Left forelimb (tissue), 1 donor: ENCODE data around the gene ITGA1.

Experiments used
- DNase-seq: peaks from one replicate; pipeline ENCODE4 v3.0.0-alpha.2; 2018; ENCODE audit warnings: low spot score

ITGA1 gene

DNA sequence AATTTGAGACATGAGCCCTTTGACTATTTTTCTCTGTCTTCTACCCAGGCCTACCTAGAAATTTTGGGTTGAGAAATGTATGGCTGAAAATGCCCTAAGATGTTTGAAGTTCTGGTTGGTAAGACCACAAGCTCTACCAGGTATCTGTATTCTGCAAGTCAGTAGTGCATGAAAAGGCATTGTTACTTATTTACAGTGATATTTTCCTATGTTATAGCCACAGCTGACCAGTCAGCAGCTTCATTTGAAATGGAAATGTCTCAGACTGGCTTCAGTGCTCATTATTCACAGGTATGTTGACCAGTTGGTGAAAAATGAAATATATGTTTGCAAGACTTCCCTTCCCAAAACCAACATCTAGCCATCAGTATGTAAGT is 109.5 kb downstream of the ITGA1 start:
- no peak for DNase-seq

DNA sequence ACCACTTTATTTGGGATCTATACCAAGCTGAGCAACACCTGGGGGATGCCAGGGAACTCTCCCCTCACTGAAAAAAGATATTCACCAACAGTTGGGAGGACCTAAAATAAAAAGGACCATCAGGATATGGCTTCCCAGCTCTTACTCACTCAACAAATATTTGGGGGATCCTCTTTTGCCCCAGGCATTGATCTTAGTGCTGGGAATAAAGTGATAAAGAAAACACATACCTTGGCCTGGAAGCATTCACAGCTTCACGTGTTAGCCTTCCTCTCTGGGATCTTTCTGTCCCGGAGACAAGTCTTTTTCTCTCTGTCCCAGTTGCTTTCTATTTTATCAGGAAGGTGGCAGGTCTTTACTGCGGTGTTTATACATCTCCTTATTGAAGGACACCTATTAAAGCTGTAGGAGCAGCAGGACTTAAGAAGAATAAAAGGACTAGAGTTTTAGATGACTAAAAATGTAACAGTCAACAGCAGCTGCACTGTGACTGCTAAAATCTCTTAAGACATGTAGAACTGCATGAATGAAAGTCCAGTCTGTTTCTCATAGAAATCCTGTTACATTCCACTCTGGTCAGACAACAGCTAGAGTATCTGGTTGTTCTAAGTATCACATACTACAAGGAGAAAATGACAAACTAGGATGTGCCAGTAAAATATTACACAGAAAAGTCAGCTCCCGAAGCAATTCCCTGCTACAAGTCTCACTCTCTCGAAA is 111.4 kb downstream of the ITGA1 start:
- DNase-seq = no peak

DNA sequence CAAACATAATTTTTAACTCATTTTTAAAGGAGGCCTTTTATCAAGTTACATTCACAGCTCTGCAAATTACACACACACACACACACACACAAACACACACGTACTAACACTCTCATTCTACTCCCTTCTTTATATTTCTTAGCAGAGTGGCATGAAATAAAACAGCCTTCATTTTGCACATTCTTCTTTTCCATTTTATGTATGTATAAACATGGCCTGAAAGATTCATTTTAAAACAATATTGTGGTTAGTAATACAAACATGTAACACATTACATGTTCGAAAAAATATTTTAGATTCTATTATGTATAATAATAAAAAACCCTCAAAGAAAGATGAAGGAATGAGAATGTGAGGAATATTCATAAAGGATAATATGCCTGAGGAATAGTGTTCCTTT is 115.4 kb downstream of the ITGA1 start:
- DNase-seq = no peak

DNA sequence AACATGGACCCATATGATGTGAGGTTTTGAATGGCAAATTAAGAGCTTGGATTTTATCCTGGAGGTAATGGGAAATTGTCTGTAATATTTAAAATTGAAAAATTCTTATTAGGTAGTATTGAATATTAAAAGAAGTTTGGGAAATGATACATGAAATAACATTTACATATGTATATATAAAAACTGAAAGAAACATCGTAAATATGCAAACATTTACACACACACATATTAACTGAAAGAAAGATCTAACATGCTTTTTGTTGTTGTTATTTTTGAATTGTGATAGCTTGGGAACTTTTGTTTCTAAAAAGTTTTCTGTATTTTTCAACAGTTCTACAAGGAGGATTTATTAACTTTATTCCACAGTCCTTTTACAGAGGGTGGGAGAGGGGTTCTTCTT is 118.6 kb downstream of the ITGA1 start:
- DNase-seq = no peak

DNA sequence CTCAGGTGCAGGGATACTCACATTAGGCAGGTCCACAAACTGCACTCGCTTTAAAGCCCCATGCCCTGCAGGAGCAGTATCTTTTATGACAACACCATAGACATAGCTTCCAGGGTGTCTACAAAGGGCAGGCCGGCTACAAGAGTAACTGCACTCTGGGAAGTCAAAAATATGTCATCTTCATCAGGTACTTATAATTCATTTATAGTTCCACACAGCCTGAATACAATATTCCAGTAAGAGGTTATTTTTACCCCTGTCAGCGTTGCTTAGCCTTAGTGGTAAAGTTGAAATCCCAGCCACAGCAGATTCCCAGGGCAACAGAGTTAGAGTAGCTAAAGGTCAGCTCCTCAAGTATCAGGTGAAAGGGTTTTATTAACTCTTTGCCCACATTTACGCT is 119.1 kb downstream of the ITGA1 start:
- DNase-seq = no peak

DNA sequence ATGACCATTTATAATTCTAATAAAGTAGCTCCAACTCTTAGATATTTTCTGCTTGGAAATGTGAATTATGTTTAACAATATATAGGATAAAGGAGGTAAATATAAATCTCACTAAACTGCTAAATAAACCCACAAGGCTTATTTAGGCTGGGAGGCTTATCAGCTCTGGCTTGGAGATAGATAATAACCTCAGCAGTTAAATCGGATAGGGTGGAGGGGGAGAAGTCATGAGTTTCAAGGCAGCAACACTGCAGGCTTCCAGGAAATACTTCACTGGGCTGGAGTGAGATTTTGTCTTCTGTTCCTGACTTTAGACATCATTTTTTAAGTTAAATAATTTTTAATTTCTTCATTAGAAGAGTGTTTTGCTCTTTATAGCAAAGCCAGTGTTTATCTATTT is 121.5 kb downstream of the ITGA1 start:
- no peak for DNase-seq

DNA sequence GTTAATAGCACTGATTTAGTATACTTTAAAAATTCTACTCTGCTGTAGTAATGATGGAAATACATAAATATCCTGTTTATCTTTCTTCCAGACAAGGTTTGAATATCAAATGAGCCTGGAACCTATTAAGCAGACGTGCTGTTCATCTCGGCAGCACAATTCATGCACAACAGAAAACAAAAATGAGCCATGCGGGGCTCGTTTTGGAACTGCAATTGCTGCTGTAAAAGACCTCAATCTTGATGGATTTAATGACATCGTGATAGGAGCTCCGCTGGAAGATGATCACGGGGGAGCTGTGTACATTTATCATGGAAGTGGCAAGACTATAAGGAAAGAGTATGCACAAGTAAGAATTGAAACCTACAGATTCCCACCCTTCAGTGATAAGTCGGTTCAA is 122.4 kb downstream of the ITGA1 start:
- no peak for DNase-seq

DNA sequence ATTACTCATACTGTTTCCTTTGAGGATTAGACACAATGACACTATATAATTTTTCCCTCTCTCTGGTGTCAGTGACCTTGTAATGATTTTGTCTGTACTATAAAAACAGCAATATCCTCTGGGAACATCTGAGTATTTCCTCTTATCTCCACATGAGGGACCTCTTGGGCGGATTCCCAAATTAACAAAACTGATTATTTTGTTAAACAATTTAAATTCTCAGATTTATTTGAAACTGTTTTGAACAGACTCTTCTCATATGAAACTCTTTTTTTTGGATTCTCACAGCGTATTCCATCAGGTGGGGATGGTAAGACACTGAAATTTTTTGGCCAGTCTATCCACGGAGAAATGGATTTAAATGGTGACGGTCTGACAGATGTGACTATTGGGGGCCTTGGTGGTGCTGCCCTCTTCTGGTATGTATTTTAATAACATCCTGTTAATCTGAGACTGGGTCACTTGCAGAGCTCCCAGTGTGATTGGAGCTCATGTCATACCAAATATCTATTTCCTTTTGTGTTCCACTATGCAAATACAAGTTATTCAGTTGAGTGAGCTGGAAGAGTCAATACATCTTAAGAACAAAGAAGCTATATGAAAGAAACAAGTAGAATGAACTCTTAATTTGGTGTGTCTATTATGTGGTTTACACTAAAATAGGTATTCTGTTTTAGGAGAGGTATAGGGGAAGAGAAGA is 127.6 kb downstream of the ITGA1 start:
- DNase-seq = no peak

DNA sequence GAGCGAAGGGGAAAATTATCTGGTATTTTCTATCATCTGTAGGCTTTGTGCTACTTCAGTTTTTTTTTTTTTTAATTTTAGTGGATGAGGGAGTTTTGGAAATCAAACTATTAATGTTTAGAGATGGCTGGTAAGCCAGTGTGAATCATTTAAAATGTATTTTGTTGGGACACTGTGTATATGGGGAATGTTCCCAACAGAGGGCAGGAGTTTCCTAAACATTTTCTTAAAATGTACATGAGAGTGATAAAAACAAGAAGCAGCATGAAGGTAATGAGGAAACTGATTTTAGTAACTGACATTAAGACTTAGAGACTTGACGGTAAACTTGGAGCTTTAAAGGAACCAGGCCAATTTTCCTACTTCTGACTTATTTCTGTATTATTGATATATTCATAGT is 133.2 kb downstream of the ITGA1 start:
- DNase-seq = no peak

DNA sequence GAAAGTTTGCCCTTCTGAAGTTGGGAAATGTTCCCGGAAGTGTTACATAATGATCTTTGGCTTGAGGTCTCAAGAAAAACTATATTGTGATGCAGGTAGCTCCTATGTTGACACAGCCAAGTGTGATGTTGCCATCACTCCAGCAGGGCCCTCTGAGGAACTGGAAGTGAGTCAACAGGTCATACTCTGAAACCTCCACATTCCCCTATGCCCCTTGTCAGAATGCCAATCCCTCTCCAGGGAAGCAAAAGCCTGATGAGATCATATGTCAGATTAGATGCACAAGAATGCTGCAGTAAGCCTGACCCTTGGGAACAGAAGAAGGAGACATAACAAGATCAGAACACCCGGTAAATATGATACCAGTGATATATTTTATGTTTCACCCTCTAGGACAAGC is 134.7 kb downstream of the ITGA1 start:
- DNase-seq = no peak

DNA sequence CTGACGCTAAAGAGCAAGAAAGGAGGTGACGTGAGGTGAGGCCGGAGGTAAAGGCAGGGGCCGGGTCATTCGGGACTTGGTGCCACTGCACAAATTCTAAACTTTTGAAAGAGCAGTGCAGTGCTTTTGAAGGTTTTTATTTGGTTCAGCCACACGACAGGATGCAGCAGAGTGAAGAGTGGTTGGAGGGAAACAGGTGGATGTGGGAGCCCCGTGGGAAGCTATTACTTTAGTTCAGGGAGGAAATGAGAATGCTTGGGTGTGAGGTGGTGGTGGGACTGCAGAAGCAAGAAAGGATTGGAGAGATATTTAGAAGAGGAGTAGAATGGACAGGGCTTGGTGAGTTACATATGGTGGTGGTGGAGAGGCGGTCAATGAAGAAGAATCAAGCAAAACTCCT is 136.7 kb downstream of the ITGA1 start:
- DNase-seq = no peak

DNA sequence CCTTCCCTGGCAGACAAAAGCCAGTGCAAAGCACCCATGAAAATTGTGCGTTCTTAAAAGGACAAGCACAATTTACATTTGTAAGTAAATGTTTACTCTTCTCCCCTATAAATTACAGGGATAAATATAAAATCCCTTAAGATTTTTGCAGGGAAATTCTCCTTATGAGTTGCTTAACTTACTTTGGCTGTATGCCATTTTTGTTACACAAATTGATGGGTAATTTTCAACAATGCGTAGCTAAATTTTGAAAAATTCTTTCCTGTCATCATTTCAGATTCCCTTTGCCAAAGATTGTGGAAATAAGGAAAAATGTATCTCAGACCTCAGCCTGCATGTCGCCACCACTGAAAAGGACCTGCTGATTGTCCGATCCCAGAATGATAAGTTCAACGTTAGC is 137.3 kb downstream of the ITGA1 start:
- no peak for DNase-seq

DNA sequence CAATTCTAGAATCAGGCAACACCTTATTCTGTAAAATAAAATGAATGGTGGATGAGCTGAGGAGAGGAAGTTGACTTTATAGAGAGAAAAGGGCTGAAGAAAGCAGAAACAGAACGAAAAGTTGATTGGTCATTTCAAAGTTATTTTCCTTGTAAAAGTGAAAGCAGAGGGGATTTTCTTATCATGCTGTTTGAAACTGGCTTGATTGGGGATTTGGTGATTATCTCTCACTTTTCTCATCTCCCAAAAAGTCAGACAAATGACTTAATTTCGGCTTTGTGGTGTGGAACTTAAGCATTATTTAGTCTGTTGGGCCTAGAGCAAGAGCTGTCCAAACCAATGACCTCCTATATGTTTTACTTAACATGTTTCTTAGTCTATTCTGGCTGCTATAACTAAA is 141.0 kb downstream of the ITGA1 start:
- no peak for DNase-seq

DNA sequence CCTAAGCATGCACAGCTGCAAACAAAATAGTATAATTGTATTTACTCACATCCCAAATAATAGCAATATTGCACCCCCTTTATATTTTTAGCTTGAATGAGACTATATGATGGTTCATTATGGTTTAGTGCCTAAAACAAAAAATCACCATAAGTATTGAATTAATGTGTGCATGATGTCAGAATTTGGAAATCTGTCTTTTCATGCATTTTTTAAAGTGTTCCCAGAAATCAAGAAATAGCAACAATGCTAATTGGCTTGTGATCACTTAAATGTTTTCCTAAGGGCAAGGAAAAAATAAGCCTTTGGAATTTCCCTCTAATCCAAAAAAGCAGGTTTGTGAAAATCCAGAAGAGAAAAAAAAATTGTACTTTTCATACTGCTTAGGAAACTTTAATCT is 150.5 kb downstream of the ITGA1 start:
- no peak for DNase-seq

DNA sequence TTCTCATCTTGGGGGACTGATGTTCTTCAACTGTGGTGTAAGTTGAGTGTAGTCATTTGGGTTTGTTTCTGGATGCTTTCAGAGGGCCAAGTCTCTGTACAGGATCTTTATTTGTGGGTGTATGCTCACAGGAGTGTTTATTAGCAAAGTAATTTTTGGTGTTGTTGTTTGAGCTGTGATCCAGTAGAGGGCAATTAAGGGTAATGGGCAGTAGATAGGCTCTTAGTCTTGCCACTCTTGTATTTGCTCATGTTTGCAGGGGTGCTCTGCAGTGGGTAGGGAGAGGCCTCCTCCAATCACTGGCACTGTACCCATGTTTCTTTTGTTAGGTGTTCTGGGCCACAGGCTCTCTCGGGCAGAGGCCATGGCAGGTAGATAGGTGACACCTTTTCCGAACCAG is 155.6 kb downstream of the ITGA1 start:
- no peak for DNase-seq

DNA sequence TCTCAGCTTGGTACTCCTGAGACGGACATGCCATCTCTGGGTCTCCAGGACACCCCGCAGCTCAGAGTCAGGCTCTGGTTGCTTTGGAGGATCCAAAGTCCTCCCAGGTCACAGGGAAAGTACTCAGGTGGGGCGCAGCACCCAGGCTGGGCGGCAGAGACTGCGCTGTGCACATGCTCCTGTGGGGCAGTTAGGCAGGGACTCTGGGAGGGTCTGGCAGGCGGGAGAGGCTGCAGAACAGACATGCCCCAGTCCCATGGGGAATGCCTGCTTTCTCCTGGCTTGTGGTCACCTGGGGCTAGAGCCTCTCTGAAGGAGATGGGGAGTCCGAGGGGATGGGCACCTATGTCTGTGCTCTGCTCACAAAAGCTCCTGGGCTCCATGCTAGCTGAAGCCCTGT is 156.1 kb downstream of the ITGA1 start:
- no peak for DNase-seq

DNA sequence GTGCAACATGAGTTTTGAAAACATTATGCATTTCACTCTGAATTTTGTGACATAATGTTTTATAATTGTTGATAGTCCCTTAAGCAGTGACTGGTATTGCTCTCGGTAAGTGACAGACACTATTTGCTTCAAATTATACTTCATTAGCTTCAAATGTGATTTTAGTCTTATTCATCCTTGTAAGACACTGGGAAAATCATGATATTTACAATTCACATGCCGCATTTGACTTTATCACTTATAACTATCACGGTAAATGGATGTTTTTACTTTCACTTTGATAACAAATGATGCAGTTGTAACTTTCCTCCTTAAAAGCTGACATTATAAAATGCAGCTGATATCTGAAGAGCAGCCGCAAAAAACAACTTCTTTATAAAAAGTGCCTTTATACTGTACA is 157.3 kb downstream of the ITGA1 start:
- no peak for DNase-seq

DNA sequence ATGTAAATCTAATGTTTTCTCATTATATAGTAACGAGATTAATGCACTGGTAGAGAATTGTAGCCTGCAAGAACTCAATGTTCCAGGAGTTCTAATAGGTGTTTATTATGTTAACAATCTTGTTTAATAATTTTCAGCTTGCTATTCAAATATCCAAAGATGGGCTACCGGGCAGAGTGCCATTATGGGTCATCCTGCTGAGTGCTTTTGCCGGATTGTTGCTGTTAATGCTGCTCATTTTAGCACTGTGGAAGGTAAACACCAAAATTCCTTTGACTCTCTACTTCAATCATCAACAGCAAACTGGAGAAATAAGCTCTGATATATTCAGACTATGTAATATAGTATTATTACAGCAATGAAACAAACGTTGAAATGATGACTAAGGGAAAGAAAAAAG is 159.5 kb downstream of the ITGA1 start:
- no peak for DNase-seq

DNA sequence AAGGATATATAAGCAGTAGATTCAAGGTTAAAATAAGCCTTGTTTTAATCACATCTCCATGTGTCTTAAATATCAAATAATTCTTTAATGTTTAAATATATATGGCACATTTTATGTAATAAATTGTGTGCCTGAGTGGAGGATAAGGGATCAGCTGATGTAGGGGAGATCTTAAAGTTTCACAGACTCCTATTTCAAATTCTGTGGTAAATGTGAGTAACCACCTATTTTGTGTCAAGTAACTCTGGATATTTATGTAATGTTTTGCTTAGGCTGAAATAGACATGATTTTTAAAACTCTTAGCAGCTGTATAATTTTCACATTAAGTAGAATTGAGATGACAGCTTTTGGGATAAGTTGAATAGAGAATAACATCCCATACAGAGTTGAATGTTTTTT is 160.1 kb downstream of the ITGA1 start:
- DNase-seq = no peak

DNA sequence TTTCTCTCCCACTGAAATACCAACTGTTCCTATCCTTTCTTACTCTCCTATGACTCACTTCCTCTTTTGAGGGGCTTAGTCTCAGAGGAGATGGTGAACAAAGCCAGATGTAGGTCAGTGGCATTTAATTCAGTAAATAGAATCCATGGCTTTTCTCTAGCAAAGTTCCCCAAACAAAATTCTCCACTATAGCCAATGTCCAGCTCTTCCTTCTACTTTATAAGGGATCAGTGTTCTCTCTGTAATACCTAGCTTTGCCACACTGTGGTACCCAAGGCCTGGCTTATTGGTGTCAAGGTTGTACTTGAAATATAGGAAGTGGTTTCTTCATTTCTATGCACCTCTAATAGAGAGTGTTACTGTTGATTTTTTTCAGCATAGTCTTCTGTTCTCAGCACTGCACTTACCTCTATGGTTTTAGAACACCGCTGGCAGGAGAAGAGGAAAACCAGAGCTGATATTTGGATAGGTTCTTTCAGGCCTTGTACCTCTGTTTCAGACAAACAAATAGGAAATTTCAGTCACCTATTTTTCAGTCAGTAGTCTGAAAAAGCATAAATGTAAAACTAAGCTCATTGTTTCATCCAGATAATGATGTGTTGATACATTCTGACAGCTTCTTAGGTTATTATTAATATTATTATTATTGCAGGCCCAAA is 160.8 kb downstream of the ITGA1 start:
- no peak for DNase-seq

DNA sequence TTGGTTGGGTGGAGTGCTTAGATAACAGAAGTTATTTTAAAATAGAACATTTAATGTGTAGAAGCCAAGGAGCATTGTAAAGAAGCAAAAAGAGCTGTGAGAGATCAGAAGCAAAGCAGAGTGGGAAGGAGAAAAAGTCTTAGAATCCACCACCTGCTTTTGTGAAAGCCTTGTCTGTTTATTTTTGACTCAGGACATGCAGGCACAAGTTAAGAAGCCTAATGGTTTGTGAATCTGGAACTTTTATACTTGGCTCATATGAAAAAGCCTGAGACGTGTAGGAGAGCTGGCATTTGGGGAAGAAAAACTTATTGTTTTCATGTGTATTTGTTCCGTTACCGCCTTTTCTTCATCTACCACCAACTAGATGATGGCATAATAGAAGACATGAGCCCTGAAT is 163.0 kb downstream of the ITGA1 start:
- DNase-seq = no peak

DNA sequence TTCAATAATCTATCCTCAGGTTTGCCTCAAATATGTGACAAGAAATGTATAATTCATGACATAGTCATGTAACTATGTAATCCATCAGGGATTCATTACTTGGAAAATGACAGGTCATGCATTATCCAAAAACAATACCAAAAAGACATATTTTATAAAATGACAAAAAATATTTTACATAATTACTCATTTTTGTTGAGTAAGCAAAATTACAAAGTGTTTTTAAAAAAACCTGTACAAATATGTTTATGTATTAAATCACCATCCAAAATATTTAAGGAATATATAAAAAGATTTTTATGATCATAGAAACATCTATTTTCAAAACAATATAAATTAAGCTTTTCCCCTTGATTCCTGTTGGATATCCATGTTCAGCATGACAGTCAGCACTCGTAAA is 164.8 kb downstream of the ITGA1 start:
- no peak for DNase-seq

DNA sequence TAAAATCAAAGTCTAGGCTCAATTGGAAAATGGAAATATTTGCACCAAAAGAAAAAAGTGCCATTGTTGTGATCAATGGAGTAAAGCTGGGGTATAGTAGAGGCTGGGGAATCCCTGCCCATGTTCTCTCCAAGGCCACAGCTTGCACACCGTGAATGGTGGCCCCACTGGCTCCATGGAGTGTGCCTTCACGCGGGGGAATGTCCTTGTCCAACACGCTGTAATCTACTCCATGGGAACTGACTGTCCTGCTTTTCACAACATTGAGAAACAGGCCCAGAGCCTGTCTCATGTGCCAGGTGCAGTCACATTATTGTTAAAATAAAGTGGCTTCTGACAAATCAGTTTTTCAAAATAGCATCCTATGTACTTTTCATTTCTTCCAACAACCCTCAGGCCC is 168.3 kb downstream of the ITGA1 start:
- no peak for DNase-seq
